ENCODE measurements around the gene RGS6.

DNA sequence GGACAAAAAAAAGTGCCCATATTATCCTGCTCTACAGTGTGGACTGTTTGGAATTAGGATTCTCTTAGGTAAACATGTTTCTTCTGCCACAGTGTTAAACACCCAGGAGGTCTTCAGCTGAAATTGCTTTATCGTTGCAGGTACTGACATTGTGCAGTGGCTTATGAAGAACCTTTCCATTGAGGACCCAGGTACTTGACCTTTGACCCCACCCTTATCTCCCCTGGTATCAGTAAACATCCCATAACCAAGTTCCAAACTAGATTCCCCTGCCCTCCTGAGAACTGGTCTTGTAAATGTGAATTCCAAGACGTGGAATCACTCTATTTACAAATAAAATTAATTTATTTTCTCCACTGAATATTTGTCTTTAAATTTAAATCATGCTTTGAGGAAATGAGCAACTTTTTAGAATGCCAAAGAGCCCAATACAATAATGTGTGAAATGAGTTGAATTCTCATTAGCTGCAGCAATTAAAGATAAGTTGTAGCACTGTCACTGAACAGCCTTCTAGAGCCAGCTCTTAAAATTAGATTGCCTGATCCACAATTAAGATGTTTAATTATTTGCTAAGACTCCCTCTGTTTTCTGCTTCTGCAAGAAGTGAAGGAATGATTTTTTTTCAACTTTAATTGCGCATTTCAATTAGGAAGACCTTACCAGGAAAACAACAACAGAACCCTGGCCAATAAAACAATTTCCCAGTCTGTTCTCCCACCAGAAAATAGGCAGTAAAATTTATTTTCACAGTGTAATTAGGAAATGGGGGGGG is 522.3 kb downstream of the RGS6 start:
- TF ChIP-seq, protein P1, sequence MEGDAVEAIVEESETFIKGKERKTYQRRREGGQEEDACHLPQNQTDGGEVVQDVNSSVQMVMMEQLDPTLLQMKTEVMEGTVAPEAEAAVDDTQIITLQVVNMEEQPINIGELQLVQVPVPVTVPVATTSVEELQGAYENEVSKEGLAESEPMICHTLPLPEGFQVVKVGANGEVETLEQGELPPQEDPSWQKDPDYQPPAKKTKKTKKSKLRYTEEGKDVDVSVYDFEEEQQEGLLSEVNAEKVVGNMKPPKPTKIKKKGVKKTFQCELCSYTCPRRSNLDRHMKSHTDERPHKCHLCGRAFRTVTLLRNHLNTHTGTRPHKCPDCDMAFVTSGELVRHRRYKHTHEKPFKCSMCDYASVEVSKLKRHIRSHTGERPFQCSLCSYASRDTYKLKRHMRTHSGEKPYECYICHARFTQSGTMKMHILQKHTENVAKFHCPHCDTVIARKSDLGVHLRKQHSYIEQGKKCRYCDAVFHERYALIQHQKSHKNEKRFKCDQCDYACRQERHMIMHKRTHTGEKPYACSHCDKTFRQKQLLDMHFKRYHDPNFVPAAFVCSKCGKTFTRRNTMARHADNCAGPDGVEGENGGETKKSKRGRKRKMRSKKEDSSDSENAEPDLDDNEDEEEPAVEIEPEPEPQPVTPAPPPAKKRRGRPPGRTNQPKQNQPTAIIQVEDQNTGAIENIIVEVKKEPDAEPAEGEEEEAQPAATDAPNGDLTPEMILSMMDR (IDR thresholded peaks at IDR 0.05 in 4 of 5, conservative IDR thresholded peaks at IDR 0.05 in 1 of 5) = no peak
- no peak for TF ChIP-seq POLR2A (IDR thresholded peaks at IDR 0.05)

All from gastrocnemius medialis (tissue), 4 donors.